K562 (cell line): ENCODE results near the gene CACNA2D4. TPM values are rescaled to one million over a fixed set of nuclear protein-coding genes. Genes with fewer than 3 reads are reported as not detected.

Experiments
- ATAC-seq: fragments of 200-7000 bp; cut with Tn5 transposase; 3 replicates; pipeline ENCODE4 v1.9.1; 2020; ENCODE audit warnings: moderate library complexity
- BruUV-seq: library from RNA; stranded (reverse); fragments of 400-500 nt; replicated peaks from 2 replicates; lab custom pipeline; 2021; lab: Mats Ljungman, UMichigan
- CTCF ChIA-PET: fragments of 300-600 bp; formaldehyde crosslinking; extraction: SDS; loops from one replicate; lab custom pipeline; 2021; ENCODE audit warnings: low intra/inter-chr PET ratio; lab: Yijun Ruan, JAX
- POLR2A ChIA-PET: fragments of 300-600, 350-650 bp; sonication (Branson Sonifier 250); formaldehyde crosslinking; extraction: SDS; loops from one replicate; lab custom pipeline; 2021; ENCODE audit warnings: antibody characterized with exemption, inconsistent platforms; lab: Yijun Ruan, JAX
- DNase-seq, 4 experiments: peaks; one replicate each; pipeline versions ENCODE4 v3.0.0 to v3.0.0-alpha.2; 2011 to 2018; ENCODE audit warnings: low spot score in 3 of 4, mixed read lengths in 3 of 4; ENCODE audit errors: extremely low read depth in 1 of 4
- FAIRE-seq: peaks from 2 replicates; lab custom pipeline; 2011; peaks lifted over from hg19 to GRCh38; lab: Jason Lieb, UNC
- H2AFZ ChIP-seq: 2 replicates; pipeline ENCODE4 v1.6.0; 2011; ENCODE audit warnings: low read depth, low read length, control low read depth, inconsistent platforms
- H3K27ac ChIP-seq: fragments of 200-600 bp; 3 replicates; pipeline ENCODE4 v1.8.0; 2011; ENCODE audit warnings: low read depth, mild to moderate bottlenecking, control low read depth, inconsistent platforms, low read length, moderate library complexity, mixed read lengths; ENCODE audit errors: extremely low read depth
- H3K27me3 ChIP-seq, 2 experiments: fragments of 300-600 bp in 1 of 2; 2 replicates in 1 of 2; 3 replicates in 1 of 2; pipeline versions ENCODE4 v1.6.0 to v1.8.0; 2011; ENCODE audit warnings: inconsistent platforms in 2 of 2, low read length in 2 of 2, mild to moderate bottlenecking in 1 of 2, mixed read lengths in 1 of 2, moderate library complexity in 1 of 2; ENCODE audit not compliant: control insufficient read depth in 2 of 2, insufficient read depth in 2 of 2
- H3K36me3 ChIP-seq: fragments of 300-600 bp; 3 replicates; pipeline ENCODE4 v1.8.0; 2011; ENCODE audit warnings: mild to moderate bottlenecking, low read length, inconsistent platforms; ENCODE audit not compliant: control insufficient read depth, insufficient read depth
- H3K4me1 ChIP-seq, 2 experiments: fragments of 200-600 bp in 1 of 2; replicated peaks in 1 of 2; 2 replicates in 1 of 2; 3 replicates in 1 of 2; pipeline versions ENCODE4 v1.5.1 to v1.8.0; 2011; ENCODE audit warnings: inconsistent platforms in 2 of 2, low read length in 2 of 2, mild to moderate bottlenecking in 1 of 2, mixed read lengths in 1 of 2, moderate library complexity in 1 of 2; ENCODE audit not compliant: control insufficient read depth in 2 of 2, insufficient read depth in 2 of 2
- H3K4me2 ChIP-seq: 2 replicates; pipeline ENCODE4 v1.6.1; 2011; ENCODE audit warnings: low read length, control low read depth, inconsistent platforms, mixed read lengths; ENCODE audit not compliant: insufficient read depth
- H3K4me3 ChIP-seq: fragments of 200-600 bp; sonication (generic), shearing (Covaris generic); 2 replicates; pipeline ENCODE4 v1.5.1; 2016; ENCODE audit warnings: control low read depth, inconsistent platforms
- H3K79me2 ChIP-seq: fragments of 200-600 bp; 3 replicates; pipeline ENCODE4 v1.8.0; 2011; ENCODE audit warnings: low read length, inconsistent platforms; ENCODE audit not compliant: control insufficient read depth, insufficient read depth
- H3K9ac ChIP-seq, 2 experiments: 2 replicates each; pipeline versions ENCODE4 v1.6.0 to v1.6.1; 2011; ENCODE audit warnings: low read depth in 2 of 2, low read length in 2 of 2, control low read depth in 1 of 2, inconsistent platforms in 1 of 2, mild to moderate bottlenecking in 1 of 2, mixed read lengths in 1 of 2; ENCODE audit not compliant: insufficient read depth in 1 of 2
- H3K9me1 ChIP-seq: one replicate; pipeline ENCODE4 v1.6.0; 2011; ENCODE audit warnings: inconsistent platforms, mild to moderate bottlenecking, low read length, moderate library complexity; ENCODE audit not compliant: control insufficient read depth, insufficient read depth
- H3K9me3 ChIP-seq: replicated peaks from 2 replicates; pipeline ENCODE4 v1.5.1; 2011; ENCODE audit warnings: low read depth, low read length, inconsistent platforms; ENCODE audit not compliant: control insufficient read depth, insufficient read depth
- H4K20me1 ChIP-seq: replicated peaks from 2 replicates; pipeline ENCODE4 v1.6.1; 2011; ENCODE audit warnings: low read length, inconsistent platforms, mixed read lengths; ENCODE audit not compliant: control insufficient read depth, insufficient read depth
- CBX3 ChIP-seq, 2 experiments: IDR thresholded peaks; 1 replicate in 1 of 2; 2 replicates in 1 of 2; pipeline ENCODE4 v1.6.1; 2012; ENCODE audit warnings: inconsistent platforms in 2 of 2, low read length in 2 of 2, borderline replicate concordance in 1 of 2, control low read depth in 1 of 2
- CREBBP ChIP-seq: IDR thresholded peaks from one replicate; pipeline ENCODE4 v1.6.1; 2012; ENCODE audit warnings: low read depth, mild to moderate bottlenecking, control low read depth, inconsistent platforms, low read length
- ILF3 ChIP-seq: fragments of 450-650 bp; IDR thresholded peaks from 2 replicates; pipeline ENCODE4 v1.6.1; 2018; ENCODE audit warnings: antibody characterized with exemption, mild to moderate bottlenecking, moderate library complexity, borderline replicate concordance
- MYBL2 ChIP-seq, 2 experiments: fragments of 450-650 bp in 1 of 2; sonication (generic) in 1 of 2; formaldehyde crosslinking in 1 of 2; IDR thresholded peaks; 2 replicates each; pipeline versions ENCODE4 v1.6.1 to v1.8.1; 2017 to 2022; ENCODE audit warnings: borderline replicate concordance in 1 of 2, inconsistent platforms in 1 of 2, low read depth in 1 of 2, mild to moderate bottlenecking in 1 of 2, missing genetic modification reagents in 1 of 2, moderate library complexity in 1 of 2
- ZBTB1 ChIP-seq: sonication (generic); formaldehyde crosslinking; IDR thresholded peaks from 2 replicates; pipeline ENCODE4 v1.8.1; 2023; ENCODE audit warnings: missing genetic modification reagents, low read depth, mild to moderate bottlenecking, borderline replicate concordance
- ZNF121 ChIP-seq: sonication (generic); formaldehyde crosslinking; conservative IDR thresholded peaks from 2 replicates; pipeline ENCODE4 v1.8.0; 2022; ENCODE audit warnings: missing genetic modification reagents
- ZNF217 ChIP-seq: sonication (generic); formaldehyde crosslinking; IDR thresholded peaks from 2 replicates; pipeline ENCODE4 v1.8.0; 2022; ENCODE audit warnings: mild to moderate bottlenecking, missing genetic modification reagents
- ZNF23 ChIP-seq: fragments of 250-450 bp; sonication (Bioruptor Pico); IDR thresholded peaks from 2 replicates; pipeline ENCODE4 v1.4.0; 2020; ENCODE audit warnings: mild to moderate bottlenecking
- ZSCAN32 ChIP-seq: fragments of 450-650 bp; formaldehyde crosslinking; IDR thresholded peaks from 2 replicates; pipeline ENCODE4 v1.4.0; 2020; ENCODE audit warnings: mild to moderate bottlenecking, moderate library complexity
- WGBS: fragments of 100-300 bp; shearing (Covaris generic); methylation state at CpG from one replicate; pipeline ENCODE4 v1.1.6; 2016; ENCODE audit warnings: low coverage, mixed read lengths; ENCODE audit not compliant: insufficient coverage; ENCODE audit errors: missing lambda C conversion rate; 5-methylcytosine and 5-hydroxymethylcytosine counted together
- in situ Hi-C: fragments of 300-500 bp; cut with MboI; formaldehyde crosslinking; loops from 4 replicates; pipeline ENCODE4 v1.15.0; 2018; ENCODE audit warnings: inconsistent platforms, mixed read lengths
- intact Hi-C: fragments of 100-400 bp; cut with micrococcal nuclease; formaldehyde crosslinking; loops from 2 replicates; pipeline ENCODE4 v1.14.2; 2022
- polyA plus RNA-seq, 8 experiments: library from polyadenylated mRNA; depleted of rRNA in 4 of 8; stranded (reverse) in 5 of 8; unstranded in 3 of 8; fragments of >200 nt; fragmentation: Nextera tagmentation in 2 of 8; fragmentation: Illumina TruSeq in 1 of 8; extraction: Ambion mirVana in 2 of 8; extraction: Trizol in 1 of 8; gene quantifications; 2 replicates each; pipeline versions ENCODE4 v1.2.1 to v1.2.3, GENCODE V29; 2011 to 2014; ENCODE audit warnings: inconsistent platforms in 1 of 8, missing spikeins in 1 of 8
- total RNA-seq, 7 experiments: library from RNA; depleted of rRNA in 6 of 7; stranded (reverse); fragments of >200 nt in 6 of 7; fragmentation: Illumina TruSeq in 2 of 7; extraction: Trizol in 2 of 7; gene quantifications; 2 replicates each; pipeline versions ENCODE4 v1.2.1 to v1.2.3, GENCODE V29; 2011 to 2021; ENCODE audit warnings: low replicate concordance in 1 of 7

Gene CACNA2D4
- total and polyA plus RNA-seq, 9 of the 15 experiments (the other 6 are each of a cell fraction or from before 2014, with no cell fraction given), result 0.04 to 0.69 (median 0.40) TPM; not detected in 3

- no peak for TF ChIP-seq ZNF23 (CRISPR knock-in tag)
- TF ChIP-seq, all 486 proteins: peak for 11
Observed at GRCh38 chr12:1915082-1915968, 3.1 kb downstream of the CACNA2D4 start (continued).

GRCh38 chr12:1914114-1914911 lies 4.1 kb downstream of the CACNA2D4 start:
- no peak for ATAC-seq
- no peaks in the 10 kb centered on the region for H3K36me3 ChIP-seq
- 52% methylated on average over 11 of the region's 17 CpGs for WGBS
- no TSS peak for BruUV-seq
- intact Hi-C loops, result loop anchor here (10.0 kb wide), 1 partner anchor 100 kb away; no protein-coding TSS in a partner anchor
- H3K9me3 ChIP-seq, result no peaks in the 10 kb centered on the region
- H3K27me3 ChIP-seq, result no peaks in the 10 kb centered on the region
- no peak for TF ChIP-seq ZNF121 (CRISPR knock-in tag)
- no peak for TF ChIP-seq CBX3 (IDR thresholded peaks at IDR 0.05; ENCODE audit: borderline replicate concordance in 1 of 2, low read length in 2 of 2)
- no peak for TF ChIP-seq CREBBP
- no peak for TF ChIP-seq ZSCAN32 (CRISPR knock-in tag)
- no peak for TF ChIP-seq MYBL2 (IDR thresholded peaks at IDR 0.05; ENCODE audit: low read depth)
- no peak for TF ChIP-seq MYBL2 (CRISPR knock-in tag; IDR thresholded peaks at IDR 0.05; ENCODE audit: borderline replicate concordance)
- no peak for TF ChIP-seq ZBTB1 (CRISPR knock-in tag)
- TF ChIP-seq ZNF217 (CRISPR knock-in tag), result no peak
- TF ChIP-seq ILF3, result no peak
- in situ Hi-C loops, result no loop called here
- no peaks in the 10 kb centered on the region for H4K20me1 ChIP-seq
- no peak overlapping the region for H3K9ac ChIP-seq
- peak in 1 of 4 experiments; percentile 1 for DNase-seq
- ChIA-PET CTCF (no interaction called here), POLR2A (interaction anchor here (1.1 kb wide), 1 partner anchor 19 kb away, joined by 4 read pairs; no protein-coding TSS in a partner anchor)
- peaks cover 36 to 39% of the 10 kb centered on the region in 2 experiments for H3K4me1 ChIP-seq
- H3K27ac ChIP-seq, result no peak overlapping the region
- H2AFZ ChIP-seq, result no peak overlapping the region
- H3K4me2 ChIP-seq, result no peak overlapping the region
- H3K79me2 ChIP-seq, result no peaks in the 10 kb centered on the region
- no peaks in the 10 kb centered on the region for H3K9me1 ChIP-seq
- no peak for FAIRE-seq
- H3K4me3 ChIP-seq, result no peak overlapping the region
